HepG2 (cell line): ENCODE measurements around the gene ALX3.

ENCODE experiments used
- HCFC1 ChIP-seq: fragments of 150-350 bp; IDR thresholded peaks from 2 replicates; pipeline ENCODE4 v1.6.1; 2014; ENCODE audit warnings: low read depth, low read length
- HMGXB3 ChIP-seq: sonication (generic); formaldehyde crosslinking; IDR thresholded peaks from 2 replicates; pipeline ENCODE4 v1.4.0; 2020; ENCODE audit warnings: missing genetic modification reagents, borderline replicate concordance
- HOXA9 ChIP-seq: sonication (generic); formaldehyde crosslinking; IDR thresholded peaks from 2 replicates; pipeline ENCODE4 v1.8.1; 2022; ENCODE audit warnings: missing genetic modification reagents, mild to moderate bottlenecking, moderate library complexity, borderline replicate concordance
- KMT2A ChIP-seq: sonication (generic); formaldehyde crosslinking; IDR thresholded peaks from 2 replicates; pipeline ENCODE4 v1.4.0; 2020; ENCODE audit warnings: missing genetic modification reagents
- MAZ ChIP-seq, 2 experiments: sonication (generic) in 1 of 2; formaldehyde crosslinking in 1 of 2; IDR thresholded peaks; 2 replicates each; pipeline versions ENCODE4 v1.5.0 to v1.6.1; 2012 to 2020; ENCODE audit warnings: low read depth in 2 of 2, mild to moderate bottlenecking in 2 of 2, borderline replicate concordance in 1 of 2, improper control_type of control experiment in 1 of 2, low read length in 1 of 2, missing genetic modification reagents in 1 of 2, moderate library complexity in 1 of 2
- RAD21 ChIP-seq: fragments of 450-650 bp; formaldehyde crosslinking; IDR thresholded peaks from 2 replicates; pipeline ENCODE4 v1.5.0; 2020; ENCODE audit warnings: mild to moderate bottlenecking
- SNRNP70 ChIP-seq: fragments of 200-400 bp; formaldehyde crosslinking; IDR thresholded peaks from 2 replicates; pipeline ENCODE4 v1.6.1; 2017; ENCODE audit warnings: mild to moderate bottlenecking, low read depth, low read length, moderate library complexity
- ZBTB7A ChIP-seq: sonication (generic); formaldehyde crosslinking; IDR thresholded peaks from 2 replicates; pipeline ENCODE4 v1.8.0; 2022; ENCODE audit warnings: mild to moderate bottlenecking, missing genetic modification reagents
- ZNF232 ChIP-seq: sonication (generic); formaldehyde crosslinking; IDR thresholded peaks from 2 replicates; pipeline ENCODE4 v1.4.0; 2020; ENCODE audit warnings: missing genetic modification reagents, borderline replicate concordance
- TF ChIP-seq, protein P1 (sequence below): sonication (generic); formaldehyde crosslinking; conservative IDR thresholded peaks from 2 replicates; pipeline ENCODE4 v1.4.0; 2020; ENCODE audit warnings: missing genetic modification reagents

DNA sequence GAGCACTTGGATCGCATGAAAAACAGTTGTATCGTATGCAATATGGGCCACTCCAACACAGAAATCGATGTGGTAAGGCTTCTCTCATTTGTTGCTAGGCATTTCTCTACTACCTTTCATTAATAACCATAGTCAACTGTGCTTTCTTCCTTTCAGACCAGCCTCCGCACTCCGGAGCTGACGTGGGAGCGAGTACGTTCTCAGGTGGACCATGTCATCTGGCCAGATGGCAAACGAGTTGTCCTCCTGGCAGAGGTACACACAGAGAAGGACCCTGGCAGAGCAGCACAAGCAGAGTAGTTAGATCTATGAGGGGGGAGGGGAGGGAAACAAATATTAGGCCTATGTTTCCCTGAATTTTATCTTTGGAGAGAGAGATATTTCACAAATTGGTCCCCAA is 52.1 kb downstream of the ALX3 start:
- TF ChIP-seq HCFC1 (no peak), KMT2A (CRISPR knock-in tag) (no peak), ZBTB7A (CRISPR knock-in tag) (no peak), SNRNP70 (no peak), ZNF232 (CRISPR knock-in tag) (no peak), HMGXB3 (no peak), RAD21 (CRISPR knock-in tag) (no peak), MAZ (IDR thresholded peaks at IDR 0.05; ENCODE audit: borderline replicate concordance, low read depth, low read length) (no peak), MAZ (CRISPR knock-in tag; IDR thresholded peaks at IDR 0.05; ENCODE audit: low read depth) (no peak), HOXA9 (CRISPR knock-in tag) (no peak)
- TF ChIP-seq, protein P1, sequence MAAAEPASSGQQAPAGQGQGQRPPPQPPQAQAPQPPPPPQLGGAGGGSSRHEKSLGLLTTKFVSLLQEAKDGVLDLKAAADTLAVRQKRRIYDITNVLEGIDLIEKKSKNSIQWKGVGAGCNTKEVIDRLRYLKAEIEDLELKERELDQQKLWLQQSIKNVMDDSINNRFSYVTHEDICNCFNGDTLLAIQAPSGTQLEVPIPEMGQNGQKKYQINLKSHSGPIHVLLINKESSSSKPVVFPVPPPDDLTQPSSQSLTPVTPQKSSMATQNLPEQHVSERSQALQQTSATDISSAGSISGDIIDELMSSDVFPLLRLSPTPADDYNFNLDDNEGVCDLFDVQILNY (CRISPR knock-in tag) = no peak
